Measurements from ENCODE around the gene SLC14A1. TPM values are rescaled to one million over a fixed set of nuclear protein-coding genes. Genes with fewer than 3 reads are reported as not detected.

Gene SLC14A1
- total and polyA plus RNA-seq, 10 of the 15 experiments (the other 5 are each of a cell fraction or from before 2014, with no cell fraction given) = 0.06 to 0.67 (median 0.10) TPM; not detected in 2

DNA sequence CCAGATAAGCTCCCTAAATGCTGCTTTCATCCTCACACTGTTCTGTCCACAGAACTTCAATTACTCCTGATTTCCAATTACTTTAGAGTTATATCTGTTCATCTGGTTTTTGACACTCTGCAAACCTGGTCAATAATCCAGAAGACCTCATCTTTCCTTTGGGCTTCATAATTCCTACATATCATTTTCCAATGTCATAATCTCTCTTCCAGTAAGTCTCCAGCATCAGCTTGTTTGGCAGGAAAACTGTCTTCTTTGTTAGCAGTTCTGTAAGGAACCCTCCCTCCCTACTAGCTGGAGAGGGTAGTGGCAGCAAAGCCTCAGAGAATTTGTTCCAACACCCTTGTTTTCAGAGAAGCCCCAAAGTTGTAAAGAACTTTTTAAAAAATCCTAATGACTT, 11.9 kb upstream of the SLC14A1 start:
- ChIA-PET SMC1A (ENCODE audit: uncharacterized antibody, unreplicated experiment) (interaction anchor here (1.0 kb wide), 1 partner anchor 165 kb away, joined by 3 read pairs; no protein-coding TSS in a partner anchor), RAD21 (ENCODE audit: unreplicated experiment) (interaction anchor here (0.7 kb wide), 1 partner anchor 168 kb away, joined by 3 read pairs; no protein-coding TSS in a partner anchor), POLR2A (no interaction called here), CTCF (interaction anchor here (0.6 to 1.5 kb wide), 4 partner anchors 14 to 91 kb away, joined by 3 to 4 read pairs (median 3); no protein-coding TSS in a partner anchor)
- H3K27ac ChIP-seq (ENCODE audit: control insufficient read depth, insufficient read depth) = no peak overlapping the region
- H3K4me3 ChIP-seq = no peak overlapping the region
- FAIRE-seq (no peak), DNase-seq (ENCODE audit: low read depth, low spot score) (no peak), ATAC-seq (no peak)
- peaks cover 5% of the 10 kb centered on the region; the same call in 1 of the 3 replicates for H3K9me3 ChIP-seq (replicated peaks; ENCODE audit: control insufficient read depth, insufficient read depth, low read length)
- H3K79me2 ChIP-seq (ENCODE audit: control insufficient read depth, insufficient read depth, low read length) = no peaks in the 10 kb centered on the region
- H4K20me1 ChIP-seq (ENCODE audit: control insufficient read depth, insufficient read depth) = no peaks in the 10 kb centered on the region
- in situ Hi-C loops (cut with MboI) (no loop called here), intact Hi-C loops (cut with micrococcal nuclease; ENCODE audit: unreplicated experiment) (no loop called here)
- H3K4me2 ChIP-seq (ENCODE audit: control insufficient read depth, insufficient read depth) = no peak overlapping the region
- no TSS peak for BruUV-seq (replicated peaks)
- no peak overlapping the region for H3K9ac ChIP-seq (ENCODE audit: control insufficient read depth, insufficient read depth, low read length)
- H2AFZ ChIP-seq (ENCODE audit: control insufficient read depth, low read depth, low read length) = no peak overlapping the region
- TF ChIP-seq IKZF2 (IDR thresholded peaks at IDR 0.05) = no peak
- TF ChIP-seq ZNF622 (IDR thresholded peaks at IDR 0.05) = no peak
- no peak for TF ChIP-seq CHD4 (IDR thresholded peaks at IDR 0.05)
- no peak for TF ChIP-seq DPF2 (IDR thresholded peaks at IDR 0.05)
- TF ChIP-seq FOXK2 (IDR thresholded peaks at IDR 0.05) = no peak
- TF ChIP-seq CHD2 (IDR thresholded peaks at IDR 0.05; ENCODE audit: borderline replicate concordance, low read depth, low read length) = no peak
- TF ChIP-seq SMC3 (IDR thresholded peaks at IDR 0.05; ENCODE audit: borderline replicate concordance, low read length) = no peak
- no peak for TF ChIP-seq NFIC (IDR thresholded peaks at IDR 0.05; ENCODE audit: low read depth, low read length)
- TF ChIP-seq ZNF384 (IDR thresholded peaks at IDR 0.05; ENCODE audit: borderline replicate concordance, low read depth, low read length) = no peak
- TF ChIP-seq RELA (IDR thresholded peaks at IDR 0.05; ENCODE audit: borderline replicate concordance, partially characterized antibody) = no peak
- H3K36me3 ChIP-seq (ENCODE audit: control insufficient read depth in 2 of 2, insufficient read depth in 2 of 2, low read length in 1 of 2) = no peaks in the 10 kb centered on the region
- no peaks in the 10 kb centered on the region for H3K27me3 ChIP-seq (replicated peaks in 1 of 2; ENCODE audit: control insufficient read depth in 2 of 2, insufficient read depth in 2 of 2, low read length in 1 of 2)
- no peaks in the 10 kb centered on the region for H3K4me1 ChIP-seq (ENCODE audit: control insufficient read depth, insufficient read depth, low read length)

DNA sequence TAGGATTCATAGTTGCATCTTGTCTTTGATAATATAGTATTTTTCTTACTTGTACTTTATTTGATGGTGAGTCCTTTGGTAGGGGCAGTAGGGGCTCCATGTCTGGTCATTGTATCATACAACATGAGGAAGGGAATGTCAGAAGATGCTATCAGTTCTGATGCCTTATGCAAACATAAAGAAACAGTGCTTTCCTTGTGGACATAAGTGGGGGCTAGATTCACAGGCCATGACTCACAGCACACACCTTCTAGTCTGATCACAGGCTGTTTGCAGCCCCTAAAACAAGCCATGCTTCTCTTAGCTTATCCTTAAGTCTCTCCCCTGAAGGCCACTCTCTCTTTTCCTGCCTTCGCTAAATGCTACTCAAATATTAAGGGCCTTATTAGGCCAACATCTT, 10.7 kb upstream of the SLC14A1 start:
- Histone ChIP-seq H2AFZ (ENCODE audit: control insufficient read depth, low read depth, low read length) (no peak overlapping the region), H3K4me2 (ENCODE audit: control insufficient read depth, insufficient read depth) (no peak overlapping the region), H3K79me2 (ENCODE audit: control insufficient read depth, insufficient read depth, low read length) (no peaks in the 10 kb centered on the region), H3K9me3 (replicated peaks; ENCODE audit: control insufficient read depth, insufficient read depth, low read length) (peaks cover 3% of the 10 kb centered on the region; the same call in 1 of the 3 replicates), H3K36me3 (ENCODE audit: control insufficient read depth in 2 of 2, insufficient read depth in 2 of 2, low read length in 1 of 2) (no peaks in the 10 kb centered on the region), H4K20me1 (ENCODE audit: control insufficient read depth, insufficient read depth) (no peaks in the 10 kb centered on the region), H3K4me1 (ENCODE audit: control insufficient read depth, insufficient read depth, low read length) (no peaks in the 10 kb centered on the region), H3K27ac (ENCODE audit: control insufficient read depth, insufficient read depth) (no peak overlapping the region), H3K27me3 (replicated peaks in 1 of 2; ENCODE audit: control insufficient read depth in 2 of 2, insufficient read depth in 2 of 2, low read length in 1 of 2) (no peaks in the 10 kb centered on the region; a peak in 1 of 4 replicates), H3K9ac (ENCODE audit: control insufficient read depth, insufficient read depth, low read length) (no peak overlapping the region), H3K4me3 (no peak overlapping the region)
- DNase-seq (ENCODE audit: low read depth, low spot score) = no peak
- no peak for FAIRE-seq
- intact Hi-C loops (cut with micrococcal nuclease; ENCODE audit: unreplicated experiment) = no loop called here
- in situ Hi-C loops (cut with MboI) = no loop called here
- no TSS peak for BruUV-seq (replicated peaks)
- ChIA-PET POLR2A (no interaction called here), CTCF (interaction anchor here (1.0 kb wide), 1 partner anchor 48 kb away, joined by 3 read pairs; no protein-coding TSS in a partner anchor), SMC1A (ENCODE audit: uncharacterized antibody, unreplicated experiment) (no interaction called here), RAD21 (ENCODE audit: unreplicated experiment) (no interaction called here)
- 100% methylated on average over 1 of the region's 1 CpG for WGBS (ENCODE audit: insufficient coverage, insufficient replicate concordance, low lambda C conversion rate, missing lambda C conversion rate)
- no peak for ATAC-seq
- TF ChIP-seq ZNF24 (IDR thresholded peaks at IDR 0.05) (no peak), BRCA1 (IDR thresholded peaks at IDR 0.05; ENCODE audit: low read depth, low read length) (no peak), MTA2 (IDR thresholded peaks at IDR 0.05; ENCODE audit: low read depth) (no peak), RB1 (IDR thresholded peaks at IDR 0.05; ENCODE audit: borderline replicate concordance) (no peak)
- TF ChIP-seq, protein P1, sequence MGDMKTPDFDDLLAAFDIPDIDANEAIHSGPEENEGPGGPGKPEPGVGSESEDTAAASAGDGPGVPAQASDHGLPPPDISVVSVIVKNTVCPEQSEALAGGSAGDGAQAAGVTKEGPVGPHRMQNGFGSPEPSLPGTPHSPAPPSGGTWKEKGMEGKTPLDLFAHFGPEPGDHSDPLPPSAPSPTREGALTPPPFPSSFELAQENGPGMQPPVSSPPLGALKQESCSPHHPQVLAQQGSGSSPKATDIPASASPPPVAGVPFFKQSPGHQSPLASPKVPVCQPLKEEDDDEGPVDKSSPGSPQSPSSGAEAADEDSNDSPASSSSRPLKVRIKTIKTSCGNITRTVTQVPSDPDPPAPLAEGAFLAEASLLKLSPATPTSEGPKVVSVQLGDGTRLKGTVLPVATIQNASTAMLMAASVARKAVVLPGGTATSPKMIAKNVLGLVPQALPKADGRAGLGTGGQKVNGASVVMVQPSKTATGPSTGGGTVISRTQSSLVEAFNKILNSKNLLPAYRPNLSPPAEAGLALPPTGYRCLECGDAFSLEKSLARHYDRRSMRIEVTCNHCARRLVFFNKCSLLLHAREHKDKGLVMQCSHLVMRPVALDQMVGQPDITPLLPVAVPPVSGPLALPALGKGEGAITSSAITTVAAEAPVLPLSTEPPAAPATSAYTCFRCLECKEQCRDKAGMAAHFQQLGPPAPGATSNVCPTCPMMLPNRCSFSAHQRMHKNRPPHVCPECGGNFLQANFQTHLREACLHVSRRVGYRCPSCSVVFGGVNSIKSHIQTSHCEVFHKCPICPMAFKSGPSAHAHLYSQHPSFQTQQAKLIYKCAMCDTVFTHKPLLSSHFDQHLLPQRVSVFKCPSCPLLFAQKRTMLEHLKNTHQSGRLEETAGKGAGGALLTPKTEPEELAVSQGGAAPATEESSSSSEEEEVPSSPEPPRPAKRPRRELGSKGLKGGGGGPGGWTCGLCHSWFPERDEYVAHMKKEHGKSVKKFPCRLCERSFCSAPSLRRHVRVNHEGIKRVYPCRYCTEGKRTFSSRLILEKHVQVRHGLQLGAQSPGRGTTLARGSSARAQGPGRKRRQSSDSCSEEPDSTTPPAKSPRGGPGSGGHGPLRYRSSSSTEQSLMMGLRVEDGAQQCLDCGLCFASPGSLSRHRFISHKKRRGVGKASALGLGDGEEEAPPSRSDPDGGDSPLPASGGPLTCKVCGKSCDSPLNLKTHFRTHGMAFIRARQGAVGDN (IDR thresholded peaks at IDR 0.05) = no peak
- TF ChIP-seq, protein P2, sequence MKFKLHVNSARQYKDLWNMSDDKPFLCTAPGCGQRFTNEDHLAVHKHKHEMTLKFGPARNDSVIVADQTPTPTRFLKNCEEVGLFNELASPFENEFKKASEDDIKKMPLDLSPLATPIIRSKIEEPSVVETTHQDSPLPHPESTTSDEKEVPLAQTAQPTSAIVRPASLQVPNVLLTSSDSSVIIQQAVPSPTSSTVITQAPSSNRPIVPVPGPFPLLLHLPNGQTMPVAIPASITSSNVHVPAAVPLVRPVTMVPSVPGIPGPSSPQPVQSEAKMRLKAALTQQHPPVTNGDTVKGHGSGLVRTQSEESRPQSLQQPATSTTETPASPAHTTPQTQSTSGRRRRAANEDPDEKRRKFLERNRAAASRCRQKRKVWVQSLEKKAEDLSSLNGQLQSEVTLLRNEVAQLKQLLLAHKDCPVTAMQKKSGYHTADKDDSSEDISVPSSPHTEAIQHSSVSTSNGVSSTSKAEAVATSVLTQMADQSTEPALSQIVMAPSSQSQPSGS (IDR thresholded peaks at IDR 0.05; ENCODE audit: low read length) = no peak
